ENCODE measurements around the gene ZMYND15. TPM values are rescaled to one million over a fixed set of nuclear protein-coding genes. Genes with fewer than 3 reads are reported as not detected.

The ZMYND15 gene
- total and polyA plus RNA-seq, 2 of the 13 experiments (the other 11 are each of a cell fraction or from before 2014, with no cell fraction given): 0.24 to 2.7 TPM

DNA sequence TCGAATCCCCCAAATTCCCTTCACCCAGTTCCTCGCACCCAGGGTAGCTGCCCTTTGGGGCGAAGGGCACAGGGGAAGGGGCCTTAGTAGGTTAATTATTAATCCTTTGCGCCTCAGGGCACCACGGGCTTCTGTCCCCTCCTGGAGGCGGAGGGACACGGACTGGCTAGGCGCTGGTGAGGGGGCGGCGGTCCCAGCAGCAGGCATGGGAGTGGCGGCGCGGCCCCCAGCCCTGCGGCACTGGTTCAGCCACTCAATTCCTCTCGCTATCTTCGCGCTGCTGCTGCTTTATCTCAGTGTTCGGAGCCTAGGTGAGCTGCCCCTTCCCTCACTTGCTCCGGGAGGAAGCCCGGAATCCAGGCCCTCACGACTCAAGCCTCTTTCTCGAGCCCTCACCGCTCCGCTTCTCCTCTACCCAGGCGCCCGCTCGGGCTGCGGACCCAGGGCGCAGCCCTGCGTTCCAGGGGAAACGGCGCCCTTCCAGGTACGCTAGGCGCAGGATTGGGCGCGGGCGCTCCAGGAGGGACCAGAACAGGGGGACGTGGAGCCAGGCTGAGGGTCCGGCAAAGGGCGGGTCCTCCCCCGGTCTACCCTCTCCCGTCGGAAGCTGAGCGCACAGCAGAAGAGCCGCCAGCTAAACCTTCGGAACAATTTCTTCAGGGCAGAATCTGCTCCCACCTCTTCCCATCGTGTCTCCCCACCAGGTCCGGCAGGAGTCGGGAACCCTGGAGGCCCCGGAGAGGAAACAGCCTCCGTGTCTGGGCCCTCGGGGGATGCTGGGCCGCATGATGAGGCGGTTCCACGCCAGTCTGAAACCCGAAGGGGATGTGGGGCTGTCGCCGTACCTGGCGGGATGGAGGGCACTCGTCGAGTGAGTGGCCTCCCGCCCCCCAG, 49.4 kb downstream of the ZMYND15 start, which contains the start of gene GLTPD2 (continued):
- TF ChIP-seq, protein P1, sequence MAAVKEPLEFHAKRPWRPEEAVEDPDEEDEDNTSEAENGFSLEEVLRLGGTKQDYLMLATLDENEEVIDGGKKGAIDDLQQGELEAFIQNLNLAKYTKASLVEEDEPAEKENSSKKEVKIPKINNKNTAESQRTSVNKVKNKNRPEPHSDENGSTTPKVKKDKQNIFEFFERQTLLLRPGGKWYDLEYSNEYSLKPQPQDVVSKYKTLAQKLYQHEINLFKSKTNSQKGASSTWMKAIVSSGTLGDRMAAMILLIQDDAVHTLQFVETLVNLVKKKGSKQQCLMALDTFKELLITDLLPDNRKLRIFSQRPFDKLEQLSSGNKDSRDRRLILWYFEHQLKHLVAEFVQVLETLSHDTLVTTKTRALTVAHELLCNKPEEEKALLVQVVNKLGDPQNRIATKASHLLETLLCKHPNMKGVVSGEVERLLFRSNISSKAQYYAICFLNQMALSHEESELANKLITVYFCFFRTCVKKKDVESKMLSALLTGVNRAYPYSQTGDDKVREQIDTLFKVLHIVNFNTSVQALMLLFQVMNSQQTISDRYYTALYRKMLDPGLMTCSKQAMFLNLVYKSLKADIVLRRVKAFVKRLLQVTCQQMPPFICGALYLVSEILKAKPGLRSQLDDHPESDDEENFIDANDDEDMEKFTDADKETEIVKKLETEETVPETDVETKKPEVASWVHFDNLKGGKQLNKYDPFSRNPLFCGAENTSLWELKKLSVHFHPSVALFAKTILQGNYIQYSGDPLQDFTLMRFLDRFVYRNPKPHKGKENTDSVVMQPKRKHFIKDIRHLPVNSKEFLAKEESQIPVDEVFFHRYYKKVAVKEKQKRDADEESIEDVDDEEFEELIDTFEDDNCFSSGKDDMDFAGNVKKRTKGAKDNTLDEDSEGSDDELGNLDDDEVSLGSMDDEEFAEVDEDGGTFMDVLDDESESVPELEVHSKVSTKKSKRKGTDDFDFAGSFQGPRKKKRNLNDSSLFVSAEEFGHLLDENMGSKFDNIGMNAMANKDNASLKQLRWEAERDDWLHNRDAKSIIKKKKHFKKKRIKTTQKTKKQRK (IDR thresholded peaks at IDR 0.05; ENCODE audit: low read length): no peak
- TF ChIP-seq GTF2F1 (IDR thresholded peaks at IDR 0.05; ENCODE audit: low read length) (no peak), ARNT2 (CRISPR knock-in tag; IDR thresholded peaks at IDR 0.05; ENCODE audit: low read depth) (no peak; the same call in 1 of the 2 replicates), NFE2L2 (IDR thresholded peaks at IDR 0.05; ENCODE audit: low read length) (no peak), RAD51 (IDR thresholded peaks at IDR 0.05; ENCODE audit: borderline replicate concordance) (no peak), ZNF256 (CRISPR knock-in tag; conservative IDR thresholded peaks at IDR 0.05) (no peak), ZNF879 (CRISPR knock-in tag; IDR thresholded peaks at IDR 0.05) (no peak), ZNF232 (CRISPR knock-in tag; IDR thresholded peaks at IDR 0.05; ENCODE audit: borderline replicate concordance) (no peak), KLF6 (CRISPR knock-in tag; IDR thresholded peaks at IDR 0.05) (0 out of 2 replicates have a peak, but pooled peaks have one; percentile 50), GPN1 (CRISPR knock-in tag; IDR thresholded peaks at IDR 0.05; ENCODE audit: borderline replicate concordance) (no peak), HNF4G (IDR thresholded peaks at IDR 0.05; ENCODE audit: borderline replicate concordance, low read depth, low read length) (peak; percentile 67; the same call in 1 of the 2 replicates), HNF4G (CRISPR knock-in tag; IDR thresholded peaks at IDR 0.05; ENCODE audit: borderline replicate concordance, low read depth) (no peak)
- TF ChIP-seq, protein P2, sequence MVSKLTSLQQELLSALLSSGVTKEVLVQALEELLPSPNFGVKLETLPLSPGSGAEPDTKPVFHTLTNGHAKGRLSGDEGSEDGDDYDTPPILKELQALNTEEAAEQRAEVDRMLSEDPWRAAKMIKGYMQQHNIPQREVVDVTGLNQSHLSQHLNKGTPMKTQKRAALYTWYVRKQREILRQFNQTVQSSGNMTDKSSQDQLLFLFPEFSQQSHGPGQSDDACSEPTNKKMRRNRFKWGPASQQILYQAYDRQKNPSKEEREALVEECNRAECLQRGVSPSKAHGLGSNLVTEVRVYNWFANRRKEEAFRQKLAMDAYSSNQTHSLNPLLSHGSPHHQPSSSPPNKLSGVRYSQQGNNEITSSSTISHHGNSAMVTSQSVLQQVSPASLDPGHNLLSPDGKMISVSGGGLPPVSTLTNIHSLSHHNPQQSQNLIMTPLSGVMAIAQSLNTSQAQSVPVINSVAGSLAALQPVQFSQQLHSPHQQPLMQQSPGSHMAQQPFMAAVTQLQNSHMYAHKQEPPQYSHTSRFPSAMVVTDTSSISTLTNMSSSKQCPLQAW (CRISPR knock-in tag; IDR thresholded peaks at IDR 0.05): peak; percentile 99
- TF ChIP-seq, protein P3, sequence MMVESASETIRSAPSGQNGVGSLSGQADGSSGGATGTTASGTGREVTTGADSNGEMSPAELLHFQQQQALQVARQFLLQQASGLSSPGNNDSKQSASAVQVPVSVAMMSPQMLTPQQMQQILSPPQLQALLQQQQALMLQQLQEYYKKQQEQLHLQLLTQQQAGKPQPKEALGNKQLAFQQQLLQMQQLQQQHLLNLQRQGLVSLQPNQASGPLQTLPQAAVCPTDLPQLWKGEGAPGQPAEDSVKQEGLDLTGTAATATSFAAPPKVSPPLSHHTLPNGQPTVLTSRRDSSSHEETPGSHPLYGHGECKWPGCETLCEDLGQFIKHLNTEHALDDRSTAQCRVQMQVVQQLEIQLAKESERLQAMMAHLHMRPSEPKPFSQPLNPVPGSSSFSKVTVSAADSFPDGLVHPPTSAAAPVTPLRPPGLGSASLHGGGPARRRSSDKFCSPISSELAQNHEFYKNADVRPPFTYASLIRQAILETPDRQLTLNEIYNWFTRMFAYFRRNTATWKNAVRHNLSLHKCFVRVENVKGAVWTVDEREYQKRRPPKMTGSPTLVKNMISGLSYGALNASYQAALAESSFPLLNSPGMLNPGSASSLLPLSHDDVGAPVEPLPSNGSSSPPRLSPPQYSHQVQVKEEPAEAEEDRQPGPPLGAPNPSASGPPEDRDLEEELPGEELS (CRISPR knock-in tag; IDR thresholded peaks at IDR 0.05): peak; percentile 75
